H9 (cell line): Measurements from ENCODE around the gene CRYBG2. TPM values are rescaled to one million over a fixed set of nuclear protein-coding genes. Genes with fewer than 3 reads are reported as not detected.

Experiments used
- DNase-seq: peaks from one replicate; pipeline ENCODE4 v3.0.0-alpha.2; 2017
- H2AFZ ChIP-seq: one replicate; pipeline ENCODE4 v1.6.1; 2013; ENCODE audit warnings: mild to moderate bottlenecking, low read length, control low read depth, moderate library complexity
- H2AK5ac ChIP-seq: 2 replicates; pipeline ENCODE4 v1.6.1; 2013; ENCODE audit warnings: low read length, control low read depth, mixed read lengths; ENCODE audit not compliant: insufficient read length
- H2BK120ac ChIP-seq: one replicate; pipeline ENCODE4 v1.6.1; 2013; ENCODE audit warnings: low read depth, mild to moderate bottlenecking, low read length, control low read depth, inconsistent platforms; ENCODE audit not compliant: poor library complexity, severe bottlenecking
- H2BK12ac ChIP-seq: 2 replicates; pipeline ENCODE4 v1.6.1; 2013; ENCODE audit warnings: low read length, control low read depth, mixed read lengths, low read depth; ENCODE audit not compliant: insufficient read length
- H2BK15ac ChIP-seq: 2 replicates; pipeline ENCODE4 v1.6.1; 2013; ENCODE audit warnings: low read depth, low read length, control low read depth
- H2BK20ac ChIP-seq: one replicate; pipeline ENCODE4 v1.6.1; 2013; ENCODE audit warnings: low read depth, mild to moderate bottlenecking, low read length, control low read depth, inconsistent platforms; ENCODE audit not compliant: poor library complexity, severe bottlenecking
- H2BK5ac ChIP-seq: 2 replicates; pipeline ENCODE4 v1.6.1; 2013; ENCODE audit warnings: low read length, control low read depth, mixed read lengths; ENCODE audit not compliant: insufficient read length
- H3K14ac ChIP-seq: 2 replicates; pipeline ENCODE4 v1.6.1; 2013; ENCODE audit warnings: low read length, control low read depth; ENCODE audit not compliant: insufficient read depth
- H3K18ac ChIP-seq: 2 replicates; pipeline ENCODE4 v1.6.1; 2013; ENCODE audit warnings: low read depth, mild to moderate bottlenecking, mixed read lengths, low read length, control low read depth; ENCODE audit not compliant: insufficient read length
- H3K23ac ChIP-seq: 2 replicates; pipeline ENCODE4 v1.6.1; 2013; ENCODE audit warnings: low read length, control low read depth, mixed read lengths, low read depth; ENCODE audit not compliant: insufficient read length
- H3K23me2 ChIP-seq: 2 replicates; pipeline ENCODE4 v1.6.1; 2013; ENCODE audit warnings: low read depth, mild to moderate bottlenecking, mixed read lengths, low read length, control low read depth; ENCODE audit not compliant: insufficient read length, poor library complexity, severe bottlenecking
- H3K27ac ChIP-seq: 2 replicates; pipeline ENCODE4 v1.5.1; 2013; ENCODE audit warnings: low read length, control low read depth, mixed read lengths, low read depth; ENCODE audit not compliant: insufficient read length
- H3K27me3 ChIP-seq: 2 replicates; pipeline ENCODE4 v1.6.1; 2013; ENCODE audit warnings: low read length, control low read depth, inconsistent platforms; ENCODE audit not compliant: insufficient read depth
- H3K4ac ChIP-seq: 2 replicates; pipeline ENCODE4 v1.6.1; 2013; ENCODE audit warnings: low read depth, mild to moderate bottlenecking, control low read depth, inconsistent platforms, low read length, moderate library complexity
- H3K4me1 ChIP-seq: 2 replicates; pipeline ENCODE4 v1.6.1; 2013; ENCODE audit warnings: low read length, control low read depth, inconsistent platforms; ENCODE audit not compliant: insufficient read depth
- H3K4me2 ChIP-seq: 2 replicates; pipeline ENCODE4 v1.6.1; 2013; ENCODE audit warnings: low read length, control low read depth, mixed read lengths; ENCODE audit not compliant: insufficient read length, insufficient read depth
- H3K56ac ChIP-seq: 2 replicates; pipeline ENCODE4 v1.6.1; 2013; ENCODE audit warnings: low read depth, mild to moderate bottlenecking, mixed read lengths, low read length, control low read depth; ENCODE audit not compliant: insufficient read length
- H3K79me1 ChIP-seq: 2 replicates; pipeline ENCODE4 v1.6.1; 2013; ENCODE audit warnings: low read depth, mild to moderate bottlenecking, moderate library complexity, low read length, control low read depth, inconsistent platforms; ENCODE audit not compliant: insufficient read depth, poor library complexity, severe bottlenecking
- H3K79me2 ChIP-seq: 2 replicates; pipeline ENCODE4 v1.6.1; 2013; ENCODE audit warnings: low read length, control low read depth, inconsistent platforms; ENCODE audit not compliant: insufficient read depth
- H3K9ac ChIP-seq: 2 replicates; pipeline ENCODE4 v1.6.1; 2013; ENCODE audit warnings: low read length, control low read depth, mixed read lengths; ENCODE audit not compliant: insufficient read length; ENCODE audit errors: extremely low read depth
- H3K9me3 ChIP-seq: one replicate; pipeline ENCODE4 v1.6.1; 2013; ENCODE audit warnings: low read depth, low read length, inconsistent platforms; ENCODE audit not compliant: control insufficient read depth
- H3T11ph ChIP-seq: one replicate; pipeline ENCODE4 v1.6.1; 2013; ENCODE audit warnings: mild to moderate bottlenecking, low read length, control low read depth, inconsistent platforms
- H4K20me1 ChIP-seq: one replicate; pipeline ENCODE4 v1.6.1; 2013; ENCODE audit not compliant: control insufficient read depth, insufficient read length, insufficient read depth
- H4K5ac ChIP-seq: 2 replicates; pipeline ENCODE4 v1.6.1; 2013; ENCODE audit warnings: low read depth, mild to moderate bottlenecking, mixed read lengths, low read length, control low read depth; ENCODE audit not compliant: insufficient read length
- H4K8ac ChIP-seq: replicated peaks from 2 replicates; pipeline ENCODE4 v1.6.1; 2013; ENCODE audit warnings: low read length, control low read depth, mixed read lengths, low read depth; ENCODE audit not compliant: insufficient read length
- H4K91ac ChIP-seq: 2 replicates; pipeline ENCODE4 v1.6.1; 2013; ENCODE audit warnings: low read depth, mild to moderate bottlenecking, moderate library complexity, mixed read lengths, low read length, control low read depth; ENCODE audit not compliant: insufficient read length
- H3K27ac Mint-ChIP-seq, 3 experiments: 2 replicates in 2 of 3; 3 replicates in 1 of 3; pipeline ENCODE4 v1.8.0; 2020 to 2021; ENCODE audit warnings: mixed read lengths in 3 of 3, mild to moderate bottlenecking in 1 of 3, moderate library complexity in 1 of 3
- H3K27me3 Mint-ChIP-seq: 2 replicates; pipeline ENCODE4 v1.8.0; 2021; ENCODE audit warnings: low read depth, mild to moderate bottlenecking, moderate library complexity, mixed read lengths
- H3K36me3 Mint-ChIP-seq, 3 experiments: 2 replicates in 2 of 3; 3 replicates in 1 of 3; pipeline ENCODE4 v1.8.0; 2020 to 2021; ENCODE audit warnings: low read depth in 3 of 3, mixed read lengths in 3 of 3; ENCODE audit not compliant: insufficient read depth in 1 of 3
- H3K4me1 Mint-ChIP-seq, 2 experiments: 2 replicates each; pipeline ENCODE4 v1.8.0; 2020; ENCODE audit warnings: mixed read lengths in 2 of 2
- H3K4me3 Mint-ChIP-seq, 2 experiments: 2 replicates in 1 of 2; 3 replicates in 1 of 2; pipeline ENCODE4 v1.8.0; 2020 to 2021; ENCODE audit warnings: mild to moderate bottlenecking in 2 of 2, mixed read lengths in 2 of 2, moderate library complexity in 1 of 2
- H3K9me3 Mint-ChIP-seq, 2 experiments: 2 replicates in 1 of 2; 3 replicates in 1 of 2; pipeline ENCODE4 v1.8.0; 2020; ENCODE audit warnings: mild to moderate bottlenecking in 2 of 2, mixed read lengths in 2 of 2, moderate library complexity in 1 of 2
- WGBS: extraction: QIAGEN DNeasy Blood & Tissue Kit; methylation state at CpG from one replicate; pipeline ENCODE4 v1.1.7; 2013; ENCODE audit warnings: missing lambda C conversion rate, low lambda C conversion rate, mixed read lengths; ENCODE audit not compliant: insufficient read length; ENCODE audit errors: extremely low coverage; 5-methylcytosine and 5-hydroxymethylcytosine counted together
- total RNA-seq: library from RNA; stranded (reverse); gene quantifications from 2 replicates; pipeline ENCODE4 v1.2.1, GENCODE V29; 2021
- TF ChIP-seq, protein P1 (sequence below): fragments of 200-600 bp; sonication (generic); conservative IDR thresholded peaks from 3 replicates; pipeline ENCODE4 v1.8.0; 2021; ENCODE audit warnings: antibody characterized with exemption, mild to moderate bottlenecking

CRYBG2 gene
- total RNA-seq, 1 experiment from 2014 or later: 12.8 TPM

DNA sequence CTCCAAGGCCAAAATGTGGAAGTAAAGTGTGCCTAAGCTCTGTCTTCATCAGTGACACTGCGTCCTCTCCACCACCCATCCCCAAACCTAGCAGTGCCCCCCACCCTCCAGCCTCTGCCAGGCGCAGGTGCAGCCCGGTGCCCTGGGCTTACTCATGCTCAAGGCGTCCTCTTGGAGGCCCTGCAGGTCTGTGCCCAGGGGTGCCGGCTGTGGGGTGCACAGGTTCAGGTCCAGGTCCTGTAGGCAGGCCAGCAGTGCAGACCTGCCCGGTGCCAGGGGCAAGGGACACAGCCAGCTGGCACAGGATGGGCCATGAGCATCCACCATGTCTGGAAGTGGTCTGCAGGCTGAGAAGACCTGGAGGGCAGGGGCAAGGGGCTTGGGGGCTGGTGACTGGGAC is 13.5 kb upstream of the CRYBG2 start:
- H3K9me3 Mint-ChIP-seq: peaks cover 0 to 3% of the 10 kb centered on the region in 2 experiments; a peak in 3 of 5 replicates
- no CpG with 5 or more reads among the region's 6 CpGs for WGBS
- no peak overlapping the region for H3K27ac Mint-ChIP-seq

More for the DNA sequence above, 13.5 kb upstream of the CRYBG2 start:
- Histone ChIP-seq H4K8ac (no peak overlapping the region), H3K4ac (no peak overlapping the region), H2AFZ (no peak overlapping the region), H2AK5ac (no peak overlapping the region), H3K14ac (no peak overlapping the region), H4K20me1 (no peaks in the 10 kb centered on the region), H3K9me3 (no peaks in the 10 kb centered on the region), H2BK120ac (no peak overlapping the region), H3K79me1 (no peaks in the 10 kb centered on the region), H3K18ac (no peak overlapping the region), H3K27ac (no peak overlapping the region), H3K9ac (no peak overlapping the region), H3K4me1 (no peaks in the 10 kb centered on the region), H4K5ac (no peak overlapping the region), H2BK12ac (no peak overlapping the region), H3K23me2 (no peaks in the 10 kb centered on the region), H3T11ph (no peak overlapping the region), H3K23ac (no peak overlapping the region), H3K79me2 (no peaks in the 10 kb centered on the region), H2BK15ac (no peak overlapping the region), H3K27me3 (no peaks in the 10 kb centered on the region), H3K56ac (no peak overlapping the region), H2BK20ac (no peak overlapping the region), H4K91ac (no peak overlapping the region), H2BK5ac (no peak overlapping the region), H3K4me2 (no peak overlapping the region)
- H3K27me3 Mint-ChIP-seq: peaks cover 30% of the 10 kb centered on the region
- TF ChIP-seq, protein P1, sequence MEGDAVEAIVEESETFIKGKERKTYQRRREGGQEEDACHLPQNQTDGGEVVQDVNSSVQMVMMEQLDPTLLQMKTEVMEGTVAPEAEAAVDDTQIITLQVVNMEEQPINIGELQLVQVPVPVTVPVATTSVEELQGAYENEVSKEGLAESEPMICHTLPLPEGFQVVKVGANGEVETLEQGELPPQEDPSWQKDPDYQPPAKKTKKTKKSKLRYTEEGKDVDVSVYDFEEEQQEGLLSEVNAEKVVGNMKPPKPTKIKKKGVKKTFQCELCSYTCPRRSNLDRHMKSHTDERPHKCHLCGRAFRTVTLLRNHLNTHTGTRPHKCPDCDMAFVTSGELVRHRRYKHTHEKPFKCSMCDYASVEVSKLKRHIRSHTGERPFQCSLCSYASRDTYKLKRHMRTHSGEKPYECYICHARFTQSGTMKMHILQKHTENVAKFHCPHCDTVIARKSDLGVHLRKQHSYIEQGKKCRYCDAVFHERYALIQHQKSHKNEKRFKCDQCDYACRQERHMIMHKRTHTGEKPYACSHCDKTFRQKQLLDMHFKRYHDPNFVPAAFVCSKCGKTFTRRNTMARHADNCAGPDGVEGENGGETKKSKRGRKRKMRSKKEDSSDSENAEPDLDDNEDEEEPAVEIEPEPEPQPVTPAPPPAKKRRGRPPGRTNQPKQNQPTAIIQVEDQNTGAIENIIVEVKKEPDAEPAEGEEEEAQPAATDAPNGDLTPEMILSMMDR: no peak
- H3K36me3 Mint-ChIP-seq: no peaks in the 10 kb centered on the region
- no peak overlapping the region for H3K4me3 Mint-ChIP-seq
- no peak for DNase-seq
- peaks cover 10 to 17% of the 10 kb centered on the region in 2 experiments for H3K4me1 Mint-ChIP-seq
